Naive thymus-derived CD8-positive, alpha-beta T cell (primary cell): ENCODE measurements around the gene SCO2. TPM values are rescaled to one million over a fixed set of nuclear protein-coding genes. Genes with fewer than 3 reads are reported as not detected.
A peak's percentile ranks its signal among the peaks of the same experiment; 100 is the strongest.
"Not testable (repeated sequence)": the region's sequence is repeated elsewhere in the genome, so short reads cannot be mapped to it uniquely, and the experiment has no call there.

Experiments
- ATAC-seq, 2 donors: fragments of 150-1000 bp; cut with Tn5 transposase in 1 of 2; sonication (Bioruptor Pico), chemical (Tn5 transposase) in 1 of 2; 1 replicate in 1 of 2; 2 replicates in 1 of 2; pipeline ENCODE4 v1.10.0; 2021; ENCODE audit warnings: mild to moderate bottlenecking in 2 of 2, moderate library complexity in 2 of 2
- POLR2A ChIA-PET: fragments of 350-600 bp; sonication (Branson Sonifier 250); formaldehyde crosslinking; loops from one replicate; lab custom pipeline; 2021; ENCODE audit warnings: antibody characterized with exemption; lab: Charles Lee
- DNase-seq, 10 donors: peaks; one replicate each; pipeline versions ENCODE4 v3.0.0 to v3.0.0-alpha.2; 2020 to 2022
- H3K27ac Mint-ChIP-seq, 10 donors: one replicate each; pipeline ENCODE4 v1.8.0; 2020 to 2022; ENCODE audit warnings: mild to moderate bottlenecking in 10 of 10, mixed read lengths in 10 of 10, moderate library complexity in 4 of 10, inconsistent platforms in 1 of 10
- H3K27me3 Mint-ChIP-seq, 5 donors: one replicate each; pipeline ENCODE4 v1.8.0; 2021 to 2022; ENCODE audit warnings: mixed read lengths in 5 of 5
- H3K36me3 Mint-ChIP-seq, 3 donors: one replicate each; pipeline ENCODE4 v1.8.0; 2020 to 2022; ENCODE audit warnings: mixed read lengths in 3 of 3, mild to moderate bottlenecking in 2 of 3, inconsistent platforms in 1 of 3
- H3K4me1 Mint-ChIP-seq, 4 donors: one replicate each; pipeline ENCODE4 v1.8.0; 2021 to 2022; ENCODE audit warnings: mixed read lengths in 4 of 4
- H3K4me3 Mint-ChIP-seq, 10 donors: one replicate each; pipeline ENCODE4 v1.8.0; 2020 to 2022; ENCODE audit warnings: mild to moderate bottlenecking in 10 of 10, mixed read lengths in 10 of 10, moderate library complexity in 6 of 10, inconsistent platforms in 1 of 10
- H3K9me3 Mint-ChIP-seq, 9 donors: one replicate each; pipeline ENCODE4 v1.8.0; 2020 to 2022; ENCODE audit warnings: mixed read lengths in 9 of 9, mild to moderate bottlenecking in 3 of 9, inconsistent platforms in 1 of 9, moderate library complexity in 1 of 9
- polyA plus RNA-seq, 3 donors: library from polyadenylated mRNA; unstranded; fragments of 300-500 nt; fragmentation: Illumina TruSeq; gene quantifications; one replicate each; pipeline ENCODE4 v1.2.3, GENCODE V29; 2021
- total RNA-seq, 8 experiments: library from RNA in 2 of 8; stranded (reverse) in 2 of 8; gene quantifications; one replicate each; pipeline ENCODE4 v1.2.3 and lab custom pipeline; 2021 to 2026

The SCO2 gene
- total and polyA plus RNA-seq, 5 experiments from 2014 or later, result 2.7 to 8.3 (median 5.4) TPM; not detected in 1

DNA sequence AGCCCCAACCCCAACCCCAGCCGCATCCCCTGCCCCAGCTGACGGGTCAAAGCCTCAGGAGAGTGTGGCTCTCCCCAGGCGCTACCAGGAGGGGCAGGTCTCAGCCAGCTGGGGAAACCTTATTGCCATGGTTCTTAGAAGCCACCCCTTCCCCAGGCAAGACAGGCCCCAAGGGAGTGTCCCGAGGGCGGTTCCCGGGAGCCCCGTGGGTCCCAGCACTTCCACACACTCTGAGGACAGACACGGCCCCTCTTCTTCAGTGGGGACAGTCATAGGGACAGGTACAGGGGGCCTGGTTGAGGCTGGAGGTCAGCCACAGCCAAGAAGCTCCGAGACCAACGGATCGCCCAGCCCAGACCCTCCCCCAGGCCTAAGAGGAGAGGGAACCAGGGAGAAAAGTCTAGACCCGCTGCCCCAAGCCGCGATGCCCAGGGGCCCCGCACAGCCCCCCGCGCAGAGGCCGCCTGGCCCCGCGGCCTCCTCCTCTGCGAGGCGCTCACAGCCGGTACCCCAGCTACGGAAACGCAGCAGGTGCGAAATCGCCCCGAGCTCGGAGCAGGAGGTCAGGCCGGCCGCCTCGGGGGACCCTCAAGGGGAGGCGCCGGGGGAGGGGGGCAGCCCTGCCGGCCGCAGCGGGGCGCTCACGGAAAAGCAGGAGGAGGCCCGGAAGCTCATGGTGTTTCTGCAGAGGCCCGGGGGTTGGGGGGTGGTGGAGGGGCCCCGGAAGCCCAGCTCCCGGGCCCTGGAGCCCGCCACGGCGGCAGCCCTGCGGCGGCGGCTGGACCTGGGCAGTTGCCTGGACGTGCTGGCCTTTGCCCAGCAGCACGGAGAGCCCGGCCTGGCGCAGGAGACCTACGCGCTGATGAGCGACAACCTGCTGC, 22.9 kb upstream of the SCO2 start:
- DNase-seq (peak; percentile 33 to 80 (median 58)), ATAC-seq (peak; percentile 65 to 69)
- Mint-ChIP-seq H3K27ac (peak overlapping the region in 9 of 10 donors; percentile 65 to 88 (median 82)), H3K9me3 (no peaks in the 10 kb centered on the region), H3K4me3 (peak overlapping the region in 9 of 10 donors; percentile 61 to 80 (median 71)), H3K36me3 (no peaks in the 10 kb centered on the region), H3K4me1 (peaks cover 19 to 51% (median 46%) of the 10 kb centered on the region in 4 donors), H3K27me3 (no peaks in the 10 kb centered on the region)
- POLR2A ChIA-PET, result interaction anchor here (0.6 to 6.7 kb wide), 23 partner anchors 9 to 206 kb away, joined by 3 to 72 read pairs (median 5); partner anchors contain the start of genes ARSA, CHKB, LMF2 and NCAPH2

DNA sequence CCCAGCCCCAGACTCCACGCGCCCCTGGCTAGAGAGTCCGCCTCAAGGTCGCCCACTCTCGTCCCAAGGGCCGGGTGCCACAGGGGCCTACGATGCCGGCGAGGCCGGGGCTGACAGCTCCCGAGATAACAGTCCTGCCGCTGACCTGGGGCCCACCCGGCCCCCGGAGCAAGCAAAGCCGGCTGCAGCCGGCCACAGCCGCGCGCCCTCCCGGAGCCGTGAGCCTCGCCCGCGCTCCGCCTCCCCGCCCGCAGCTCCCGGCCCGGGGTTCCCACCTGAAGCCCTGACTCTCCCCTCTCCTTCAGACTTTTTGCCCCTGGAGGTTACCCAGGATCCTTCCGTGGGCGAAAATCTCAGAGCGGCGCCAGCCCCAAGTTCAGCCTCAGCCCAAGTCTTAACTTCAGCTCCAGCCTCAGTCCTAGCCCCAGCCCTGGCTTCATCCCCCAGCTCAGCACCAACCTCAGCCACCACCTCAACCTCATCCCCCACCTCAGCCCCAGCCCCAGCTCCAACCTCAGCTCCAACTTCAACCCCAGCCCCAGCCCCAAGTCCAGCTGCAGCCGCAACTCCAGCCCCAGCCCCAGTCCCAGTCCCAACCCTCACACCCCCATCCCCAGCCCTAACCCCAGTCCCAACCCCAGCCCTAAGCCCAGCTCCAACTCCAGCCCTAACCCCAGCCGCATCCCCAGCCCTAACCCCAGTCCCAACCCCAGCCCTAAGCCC, 22.0 kb upstream of the SCO2 start:
- Mint-ChIP-seq H3K4me3 (peak overlapping the region in 7 of 10 donors; percentile 14 to 81 (median 56)), H3K27ac (peak overlapping the region in 6 of 10 donors; percentile 40 to 86 (median 77)), H3K9me3 (no peaks in the 10 kb centered on the region), H3K4me1 (peaks cover 21 to 54% (median 46%) of the 10 kb centered on the region in 4 donors), H3K36me3 (no peaks in the 10 kb centered on the region), H3K27me3 (no peaks in the 10 kb centered on the region)
- POLR2A ChIA-PET, result interaction anchor here (0.5 to 6.7 kb wide), 13 partner anchors 8 to 232 kb away, joined by 3 to 72 read pairs (median 6); partner anchors contain the start of genes LMF2, NCAPH2, PPP6R2 and SCO2
- DNase-seq (no peak), ATAC-seq (no peak)

DNA sequence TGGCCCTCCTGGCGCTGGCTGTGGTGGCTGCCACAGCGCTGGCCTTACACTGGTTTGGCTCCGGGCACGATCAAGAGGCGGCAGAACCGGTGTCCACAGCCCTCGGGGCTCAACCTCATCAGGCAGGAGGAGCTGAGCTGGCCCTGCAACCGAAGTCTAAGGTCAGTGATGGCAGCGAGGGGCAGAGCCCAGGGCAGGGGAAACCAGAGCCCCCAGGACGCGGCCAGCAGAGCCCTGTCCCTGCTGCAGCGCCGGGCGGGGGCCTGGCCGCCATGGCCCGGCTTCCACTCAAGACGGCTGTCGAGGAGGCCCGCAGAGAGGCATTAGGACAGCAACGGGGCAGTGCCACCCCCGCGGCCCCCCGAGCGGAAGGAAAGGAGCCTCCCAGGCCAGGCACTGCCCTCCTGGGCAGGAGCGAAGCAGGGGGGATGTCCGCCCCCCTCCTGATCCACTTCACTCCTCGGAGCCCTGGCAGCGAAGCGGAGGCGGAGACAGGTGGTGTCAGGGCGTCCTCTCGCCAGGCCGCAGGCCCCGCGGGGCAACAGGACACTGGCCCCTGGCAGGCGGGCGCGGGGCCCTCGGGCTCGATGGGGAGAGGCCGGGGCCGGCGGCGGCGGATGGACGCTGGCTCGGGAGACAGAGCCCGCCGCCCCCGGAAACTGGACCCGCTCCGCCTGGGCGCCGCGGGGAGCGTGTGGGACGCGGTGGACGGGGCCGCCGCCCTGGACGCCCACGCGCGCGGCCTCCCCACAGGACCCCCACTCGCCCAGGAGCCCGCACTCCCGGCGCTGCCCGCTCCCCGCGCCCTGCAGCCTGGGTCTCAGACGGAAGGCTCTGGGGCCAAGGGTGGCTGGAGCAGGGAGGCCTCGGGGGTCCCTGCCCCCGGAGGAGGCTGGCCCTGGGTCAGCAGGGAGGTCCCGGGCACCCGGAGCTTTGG, 21.2 kb upstream of the SCO2 start:
- Mint-ChIP-seq H3K4me1 (peaks cover 21 to 63% (median 45%) of the 10 kb centered on the region in 4 donors), H3K4me3 (peak overlapping the region in 8 of 10 donors; percentile 11 to 75 (median 52)), H3K9me3 (no peaks in the 10 kb centered on the region), H3K27ac (peak overlapping the region in 8 of 10 donors; percentile 22 to 93 (median 58)), H3K36me3 (no peaks in the 10 kb centered on the region), H3K27me3 (no peaks in the 10 kb centered on the region)
- POLR2A ChIA-PET, result interaction anchor here (0.5 to 6.7 kb wide), 8 partner anchors 7 to 233 kb away, joined by 3 to 72 read pairs (median 20); partner anchors contain the start of genes LMF2, NCAPH2, SCO2 and TYMP
- DNase-seq (no peak), ATAC-seq (no peak)

DNA sequence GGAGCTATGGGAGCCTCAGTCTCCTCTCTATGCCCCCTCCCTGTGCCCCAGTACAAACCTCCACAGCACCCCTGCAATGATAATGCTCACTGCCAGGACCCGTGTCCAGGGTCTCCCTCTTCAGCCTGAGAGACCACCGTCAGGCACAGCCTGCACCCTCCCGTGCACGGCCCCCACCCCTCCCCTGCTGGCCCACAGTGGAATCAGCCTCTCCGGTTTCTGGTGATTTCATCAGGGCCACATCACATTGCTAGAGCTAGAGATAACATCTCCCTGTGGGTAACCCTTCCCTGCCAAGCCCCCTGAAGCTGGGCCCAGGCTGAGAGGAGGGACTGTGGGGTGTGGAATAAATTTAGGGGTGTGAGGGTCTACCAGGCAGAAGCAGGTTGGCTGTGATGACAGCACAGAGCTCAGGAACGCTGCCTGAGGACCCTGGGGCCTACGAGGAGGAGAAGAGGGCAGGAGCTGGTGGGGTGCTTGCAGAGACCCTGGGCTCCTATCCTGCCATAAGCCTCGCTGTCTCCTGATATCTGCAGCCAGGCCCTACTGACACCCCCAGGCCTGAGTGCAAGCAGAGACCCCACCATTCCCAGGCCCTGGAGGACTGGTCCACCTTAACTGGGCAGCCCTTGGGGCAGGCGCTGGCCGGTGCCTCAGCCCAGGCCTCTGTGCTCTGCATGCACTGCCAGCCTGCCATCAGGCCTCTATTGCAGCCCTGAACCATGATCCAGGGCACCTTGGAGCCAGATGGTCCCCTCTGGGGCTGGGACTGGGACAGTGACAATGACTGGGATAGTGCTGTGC, 20.3 kb upstream of the SCO2 start, which contains the start of gene KLHDC7B:
Gene KLHDC7B (plus strand): TSS at position 378 of the 804 bp plus-strand sequence. CDS start 345 bp downstream, at position 723.
- Mint-ChIP-seq H3K27ac (peak within 1 kb of the TSS; percentile 31 to 93 (median 78)), H3K9me3 (no peaks in the 10 kb centered on the region), H3K27me3 (no peaks in the 10 kb centered on the region), H3K4me1 (peaks cover 18 to 66% (median 40%) of the 10 kb centered on the region in 4 donors), H3K4me3 (peak within 1 kb of the TSS; percentile 16 to 75 (median 66)), H3K36me3 (no peaks in the 10 kb centered on the region)
- DNase-seq (no peak), ATAC-seq (peak; percentile 10 to 33)
- POLR2A ChIA-PET, result interaction anchor here (0.6 to 3.1 kb wide), 6 partner anchors 13 to 122 kb away, joined by 3 to 15 read pairs (median 6); partner anchors contain the start of genes SCO2 and TYMP

DNA sequence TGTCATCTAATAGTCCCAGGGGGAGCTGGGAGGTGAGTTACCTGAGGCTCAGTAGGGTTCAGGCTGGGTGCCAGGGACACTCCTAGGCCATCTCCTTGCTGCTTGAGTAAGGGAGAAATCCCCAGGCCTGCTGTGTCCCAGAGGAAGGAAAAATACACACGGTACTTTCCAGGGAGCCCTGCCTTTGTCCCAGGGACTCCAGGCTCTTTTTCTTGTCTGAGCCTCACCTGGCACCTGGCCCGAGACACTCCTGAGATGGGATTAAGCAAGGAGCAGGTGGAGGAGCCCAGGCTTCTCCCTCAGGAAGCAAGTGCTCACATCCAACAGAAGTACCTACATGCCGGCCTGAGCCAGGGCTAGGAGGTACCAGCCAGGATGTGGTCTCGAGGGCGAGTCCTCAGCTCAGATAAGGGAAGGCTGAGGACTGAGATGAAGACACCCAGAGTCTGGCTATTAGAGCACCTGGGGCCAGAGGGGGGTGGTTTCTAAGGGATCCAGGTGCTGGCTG, 19.4 kb upstream of the SCO2 start:
- H3K4me3 Mint-ChIP-seq, result peak overlapping the region in 8 of 10 donors; percentile 16 to 74 (median 66)
- H3K9me3 Mint-ChIP-seq, result no peaks in the 10 kb centered on the region
- POLR2A ChIA-PET, result interaction anchor here (0.9 to 3.1 kb wide), 5 partner anchors 12 to 77 kb away, joined by 4 to 15 read pairs (median 7); partner anchors contain the start of genes SCO2 and TYMP
- H3K27me3 Mint-ChIP-seq, result no peaks in the 10 kb centered on the region
- ATAC-seq (no peak), DNase-seq (no peak)
- H3K4me1 Mint-ChIP-seq, result peaks cover 12 to 63% (median 35%) of the 10 kb centered on the region in 4 donors
- H3K27ac Mint-ChIP-seq, result peak overlapping the region in 9 of 10 donors; percentile 5 to 93 (median 56)
- H3K36me3 Mint-ChIP-seq, result no peaks in the 10 kb centered on the region

DNA sequence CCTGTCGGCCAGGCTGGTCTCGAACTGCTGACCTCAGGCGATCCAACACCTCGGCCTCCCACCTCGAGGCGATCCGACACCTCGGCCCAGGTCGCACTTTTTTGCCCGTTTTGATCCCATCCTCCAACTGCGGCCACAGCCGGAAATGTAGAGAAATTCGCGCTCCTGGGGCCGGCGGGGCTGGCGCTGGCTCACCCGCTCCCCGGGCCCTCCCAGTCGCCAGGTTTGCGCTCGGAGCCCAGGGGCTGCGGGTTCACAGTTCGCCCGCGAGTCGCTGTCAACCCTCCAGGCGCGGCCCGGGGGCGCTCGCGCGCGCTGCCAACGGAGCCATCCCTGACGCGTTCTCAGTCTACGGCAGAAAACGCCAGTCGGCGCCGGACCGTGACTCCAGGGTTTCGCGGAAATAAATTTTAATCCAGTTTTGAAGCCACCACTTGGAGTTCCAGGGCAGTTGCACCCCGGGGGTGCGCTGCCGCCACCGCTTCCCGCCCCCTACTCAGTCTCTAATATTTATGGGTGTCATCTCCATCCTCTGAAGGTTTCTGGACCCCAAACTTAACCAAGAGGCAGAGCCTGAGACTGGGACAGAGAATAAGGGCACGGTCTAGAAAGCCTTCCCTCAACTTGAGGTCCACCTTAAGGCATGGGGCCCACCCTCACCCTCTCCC, 18.8 kb upstream of the SCO2 start:
- POLR2A ChIA-PET, result interaction anchor here (1.0 to 3.1 kb wide), 5 partner anchors 12 to 77 kb away, joined by 3 to 15 read pairs (median 7); partner anchors contain the start of genes SCO2 and TYMP
- Mint-ChIP-seq H3K4me3 (peak overlapping the region; percentile 54 to 74 (median 66)), H3K4me1 (peaks cover 13 to 65% (median 35%) of the 10 kb centered on the region in 4 donors), H3K27me3 (no peaks in the 10 kb centered on the region), H3K9me3 (no peaks in the 10 kb centered on the region), H3K27ac (peak overlapping the region in 9 of 10 donors; percentile 31 to 83 (median 73)), H3K36me3 (no peaks in the 10 kb centered on the region)
- peak; percentile 65 to 84 (median 72) for DNase-seq
- peak; percentile 53 to 58 for ATAC-seq

DNA sequence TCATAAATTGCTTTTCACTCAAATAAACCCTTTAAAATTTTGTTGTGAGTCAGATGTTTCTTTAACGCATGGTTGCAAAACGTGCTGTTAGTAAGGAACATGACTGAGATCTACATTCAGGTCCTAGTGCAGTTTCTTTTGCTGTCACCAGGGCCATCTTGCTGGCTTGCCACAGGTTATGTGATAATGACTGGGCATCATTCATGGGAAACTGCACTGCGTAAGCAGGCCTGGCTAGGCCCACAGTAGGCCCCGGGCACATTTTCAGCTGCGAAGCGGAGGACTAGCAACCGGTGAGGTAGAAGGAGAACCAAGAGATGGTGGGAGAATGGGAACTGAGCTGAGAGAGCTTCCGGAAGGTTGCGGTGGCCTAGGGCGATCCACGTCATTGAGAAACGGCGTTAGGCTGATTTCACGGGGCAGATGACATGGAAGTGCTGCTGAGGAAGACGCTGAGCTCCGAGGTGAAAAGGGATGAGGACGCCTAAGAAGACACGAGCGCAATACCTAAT, 17.1 kb upstream of the SCO2 start:
- Mint-ChIP-seq H3K4me3 (peak overlapping the region in 9 of 10 donors; percentile 3 to 65 (median 49)), H3K9me3 (no peaks in the 10 kb centered on the region), H3K27me3 (no peaks in the 10 kb centered on the region), H3K4me1 (peaks cover 15 to 73% (median 40%) of the 10 kb centered on the region in 4 donors), H3K36me3 (no peaks in the 10 kb centered on the region), H3K27ac (peak overlapping the region in 7 of 10 donors; percentile 8 to 100 (median 85))
- POLR2A ChIA-PET, result interaction anchor here (1.2 kb wide), 1 partner anchor 17 kb away, joined by 3 read pairs; the partner anchor contains the start of gene SCO2
- DNase-seq, result no peak
- no peak for ATAC-seq

DNA sequence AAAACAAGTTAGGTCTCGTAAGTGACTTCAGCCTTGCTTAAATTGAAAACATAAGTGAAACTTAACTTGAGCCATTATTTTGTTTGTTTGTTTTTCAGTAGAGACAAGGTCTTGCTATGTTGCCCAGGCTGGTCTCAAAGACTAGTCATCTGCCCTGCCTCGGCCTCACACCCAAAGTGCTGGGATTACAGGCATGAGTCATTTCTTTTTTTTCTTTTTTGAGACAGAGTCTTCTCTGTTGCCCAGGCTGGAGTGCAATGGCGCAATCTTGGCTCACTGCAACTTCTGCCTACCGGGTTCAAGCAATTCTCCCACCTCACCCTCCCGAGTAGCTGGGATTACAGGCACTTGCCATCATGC, 16.2 kb upstream of the SCO2 start:
- POLR2A ChIA-PET, result interaction anchor here (0.7 to 7.5 kb wide), 4 partner anchors 9 to 79 kb away, joined by 5 to 121 read pairs (median 22); partner anchors contain the start of genes SCO2 and TYMP

DNA sequence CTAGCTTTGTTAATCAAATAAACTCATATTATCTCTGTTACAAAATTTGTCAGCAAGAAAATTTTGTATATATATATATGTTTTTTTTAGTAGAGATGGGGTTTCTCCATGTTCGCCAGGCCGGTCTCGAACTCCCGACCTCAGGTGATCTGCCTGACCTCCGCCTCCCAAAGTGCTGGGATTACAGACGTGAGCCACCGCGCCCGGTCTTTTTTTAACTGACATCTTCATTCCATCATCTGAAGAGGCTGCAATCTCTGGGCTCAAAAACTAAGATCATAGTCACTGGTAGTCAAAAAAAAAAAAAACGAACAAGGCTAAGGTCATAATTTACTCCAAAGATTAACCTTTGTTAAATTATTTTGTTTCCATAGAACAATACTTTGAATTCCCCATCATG, 15.0 kb upstream of the SCO2 start:
- peaks cover 8 to 66% (median 33%) of the 10 kb centered on the region in 4 donors for H3K4me1 Mint-ChIP-seq
- peak overlapping the region in 3 of 10 donors; percentile 14 to 54 (median 15) for H3K4me3 Mint-ChIP-seq
- H3K36me3 Mint-ChIP-seq, result no peaks in the 10 kb centered on the region
- no peaks in the 10 kb centered on the region for H3K9me3 Mint-ChIP-seq
- POLR2A ChIA-PET, result interaction anchor here (0.6 to 7.5 kb wide), 11 partner anchors 7 to 197 kb away, joined by 3 to 121 read pairs (median 17); partner anchors contain the start of genes CHKB, LMF2, NCAPH2 and SCO2
- ATAC-seq (no peak), DNase-seq (no peak)
- no peaks in the 10 kb centered on the region for H3K27me3 Mint-ChIP-seq
- H3K27ac Mint-ChIP-seq, result peak overlapping the region; percentile 65 to 100 (median 89)

More for the DNA sequence above, 16.2 kb upstream of the SCO2 start:
- H3K4me1 Mint-ChIP-seq, result peaks cover 13 to 75% (median 40%) of the 10 kb centered on the region in 4 donors
- H3K4me3 Mint-ChIP-seq, result peak overlapping the region in 1 of 10 donors; percentile 65
- not testable (repeated sequence) for H3K36me3 Mint-ChIP-seq, H3K9me3 Mint-ChIP-seq, ATAC-seq, H3K27me3 Mint-ChIP-seq, DNase-seq
- peak overlapping the region in 9 of 10 donors; percentile 20 to 100 (median 71) for H3K27ac Mint-ChIP-seq
